CD14-positive monocyte (primary cell): ENCODE data around the gene PDCD1. TPM values are rescaled to one million over a fixed set of nuclear protein-coding genes. Genes with fewer than 3 reads are reported as not detected.
A peak's percentile ranks its signal among the peaks of the same experiment; 100 is the strongest.
"Not testable (repeated sequence)": the region's sequence is repeated elsewhere in the genome, so short reads cannot be mapped to it uniquely, and the experiment has no call there.

ENCODE experiments used
- DNase-seq, 3 donors: peaks; one replicate each; pipeline ENCODE4 v3.0.0-alpha.2; 2011 to 2022
- H2AFZ ChIP-seq: 2 replicates; pipeline ENCODE4 v1.6.0; 2012; ENCODE audit warnings: mild to moderate bottlenecking, low read depth, low read length, inconsistent platforms; ENCODE audit not compliant: insufficient read depth, poor library complexity, severe bottlenecking
- H3K27ac ChIP-seq, 2 donors: 1 replicate in 1 of 2; 2 replicates in 1 of 2; pipeline ENCODE4 v1.5.1; 2012 to 2013; ENCODE audit warnings: low read length in 2 of 2, control low read depth in 1 of 2, inconsistent platforms in 1 of 2, low read depth in 1 of 2, mild to moderate bottlenecking in 1 of 2
- H3K27me3 ChIP-seq, 2 donors: one replicate each; pipeline versions ENCODE4 v1.6.0 to v1.6.1; 2011 to 2013; ENCODE audit warnings: low read length in 2 of 2; ENCODE audit not compliant: control insufficient read depth in 2 of 2, insufficient read depth in 2 of 2
- H3K36me3 ChIP-seq, 2 donors: replicated peaks in 1 of 2; 1 replicate in 1 of 2; 2 replicates in 1 of 2; pipeline versions ENCODE4 v1.5.1 to v1.6.1; 2012 to 2013; ENCODE audit warnings: low read length in 2 of 2, control low read depth in 1 of 2, inconsistent platforms in 1 of 2, mild to moderate bottlenecking in 1 of 2; ENCODE audit not compliant: insufficient read depth in 2 of 2, control insufficient read depth in 1 of 2
- H3K4me1 ChIP-seq, 2 donors: 1 replicate in 1 of 2; 2 replicates in 1 of 2; pipeline versions ENCODE4 v1.5.1 to v1.6.1; 2012 to 2013; ENCODE audit warnings: low read length in 2 of 2, control low read depth in 1 of 2, inconsistent platforms in 1 of 2, mild to moderate bottlenecking in 1 of 2, moderate library complexity in 1 of 2; ENCODE audit not compliant: insufficient read depth in 2 of 2, control insufficient read depth in 1 of 2
- H3K4me2 ChIP-seq: replicated peaks from 2 replicates; pipeline ENCODE3; 2012; ENCODE audit warnings: low read length, moderate library complexity, mild to moderate bottlenecking; ENCODE audit not compliant: poor library complexity, severe bottlenecking; ENCODE audit errors: extremely low read depth
- H3K4me3 ChIP-seq, 3 experiments: fragments of 200-600 bp in 1 of 3; sonication (generic) in 1 of 3; replicated peaks in 1 of 3; 1 replicate in 2 of 3; 2 replicates in 1 of 3; pipeline ENCODE4 v1.5.1; 2011 to 2013; ENCODE audit warnings: low read length in 3 of 3, mild to moderate bottlenecking in 3 of 3, control low read depth in 2 of 3, low read depth in 2 of 3, inconsistent platforms in 1 of 3, moderate library complexity in 1 of 3
- H3K79me2 ChIP-seq: 2 replicates; pipeline ENCODE4 v1.6.0; 2012; ENCODE audit warnings: mild to moderate bottlenecking, control low read depth, inconsistent platforms, low read length, moderate library complexity; ENCODE audit not compliant: insufficient read depth
- H3K9ac ChIP-seq: 2 replicates; pipeline ENCODE4 v1.6.0; 2017; ENCODE audit warnings: low read length, mild to moderate bottlenecking; ENCODE audit not compliant: insufficient read depth, poor library complexity, severe bottlenecking
- H3K9me3 ChIP-seq, 2 donors: replicated peaks in 1 of 2; 1 replicate in 1 of 2; 2 replicates in 1 of 2; pipeline versions ENCODE4 v1.5.1 to v1.6.1; 2012 to 2013; ENCODE audit warnings: low read length in 2 of 2, control low read depth in 1 of 2; ENCODE audit not compliant: control insufficient read depth in 1 of 2, insufficient read depth in 1 of 2
- H4K20me1 ChIP-seq: 2 replicates; pipeline ENCODE4 v1.6.0; 2012; ENCODE audit warnings: mild to moderate bottlenecking, low read length, control low read depth, moderate library complexity; ENCODE audit not compliant: insufficient read depth
- H3K27ac Mint-ChIP-seq, 7 donors: one replicate each; pipeline ENCODE4 v1.8.0; 2020; ENCODE audit warnings: mild to moderate bottlenecking in 7 of 7, mixed read lengths in 7 of 7, moderate library complexity in 6 of 7, inconsistent platforms in 2 of 7
- H3K27me3 Mint-ChIP-seq, 3 donors: one replicate each; pipeline ENCODE4 v1.8.0; 2021 to 2022; ENCODE audit warnings: low read depth in 3 of 3, mild to moderate bottlenecking in 3 of 3, mixed read lengths in 3 of 3, moderate library complexity in 3 of 3, inconsistent platforms in 1 of 3
- H3K36me3 Mint-ChIP-seq, 2 donors: one replicate each; pipeline ENCODE4 v1.8.0; 2020; ENCODE audit warnings: mixed read lengths in 2 of 2, inconsistent platforms in 1 of 2, mild to moderate bottlenecking in 1 of 2
- H3K4me1 Mint-ChIP-seq: one replicate; pipeline ENCODE4 v1.8.0; 2020; ENCODE audit warnings: mild to moderate bottlenecking, mixed read lengths
- H3K4me3 Mint-ChIP-seq, 2 donors: one replicate each; pipeline ENCODE4 v1.8.0; 2020; ENCODE audit warnings: mild to moderate bottlenecking in 2 of 2, mixed read lengths in 2 of 2, moderate library complexity in 1 of 2
- H3K9me3 Mint-ChIP-seq, 7 donors: one replicate each; pipeline ENCODE4 v1.8.0; 2020 to 2022; ENCODE audit warnings: mixed read lengths in 7 of 7, mild to moderate bottlenecking in 6 of 7, moderate library complexity in 6 of 7, inconsistent platforms in 2 of 7
- CTCF ChIP-seq: fragments of 200-600 bp; IDR thresholded peaks from one replicate; pipeline ENCODE4 v1.8.0; 2022; ENCODE audit warnings: antibody characterized with exemption, mild to moderate bottlenecking
- WGBS: methylation state at CpG from one replicate; pipeline ENCODE4 v1.1.5; 2013; ENCODE audit warnings: missing lambda C conversion rate; ENCODE audit not compliant: insufficient coverage; 5-methylcytosine and 5-hydroxymethylcytosine counted together
- intact Hi-C, 2 donors: fragments of 100-400 bp; cut with micrococcal nuclease; formaldehyde crosslinking; loops; one replicate each; pipeline versions ENCODE4 v1.15.0 to v1.15.1; 2023
- polyA plus RNA-seq, 3 donors: library from polyadenylated mRNA; depleted of rRNA in 1 of 3; unstranded in 2 of 3; stranded (reverse) in 1 of 3; fragments of 300-500 nt in 2 of 3; fragments of >200 nt in 1 of 3; fragmentation: Illumina TruSeq in 2 of 3; gene quantifications; 1 replicate in 2 of 3; 2 replicates in 1 of 3; pipeline ENCODE4 v1.2.3, GENCODE V29; 2012 to 2021

Gene PDCD1
- polyA plus RNA-seq, 3 donors: 0.08 TPM; not detected in 2

GRCh38 chr2:241833101-241833663, 25.5 kb downstream of the PDCD1 start:
- Histone ChIP-seq H3K79me2 (no peaks in the 10 kb centered on the region), H3K27me3 (no peaks in the 10 kb centered on the region), H3K9ac (no peak overlapping the region), H4K20me1 (no peaks in the 10 kb centered on the region), H3K27ac (no peak overlapping the region), H3K4me3 (no peak overlapping the region), H2AFZ (no peak overlapping the region), H3K36me3 (no peaks in the 10 kb centered on the region), H3K4me1 (no peaks in the 10 kb centered on the region), H3K4me2 (no peak overlapping the region), H3K9me3 (no peaks in the 10 kb centered on the region)
- no peaks in the 10 kb centered on the region for H3K4me1 Mint-ChIP-seq
- no peak for DNase-seq
- no peaks in the 10 kb centered on the region for H3K36me3 Mint-ChIP-seq
- no peak overlapping the region for H3K4me3 Mint-ChIP-seq
- WGBS: 20% methylated on average over 1 of the region's 13 CpGs
- peaks cover 3 to 14% (median 8%) of the 10 kb centered on the region in 7 donors for H3K9me3 Mint-ChIP-seq
- peaks cover 6 to 25% (median 11%) of the 10 kb centered on the region in 3 donors for H3K27me3 Mint-ChIP-seq
- H3K27ac Mint-ChIP-seq: no peak overlapping the region
- no peak for TF ChIP-seq CTCF
- intact Hi-C loops: no loop called here

- Mint-ChIP-seq H3K27ac (no peak overlapping the region), H3K36me3 (no peaks in the 10 kb centered on the region), H3K27me3 (peaks cover 3 to 15% (median 9%) of the 10 kb centered on the region in 3 donors), H3K4me3 (no peak overlapping the region), H3K9me3 (peaks cover 15 to 40% (median 35%) of the 10 kb centered on the region in 7 donors), H3K4me1 (no peaks in the 10 kb centered on the region)
- H3K36me3 ChIP-seq: no peaks in the 10 kb centered on the region
- no peak overlapping the region for H3K27ac ChIP-seq
- intact Hi-C loops: no loop called here
- no peak overlapping the region for H3K9ac ChIP-seq
- DNase-seq: no peak
- H3K4me3 ChIP-seq: no peak overlapping the region
- no peak overlapping the region for H3K4me2 ChIP-seq
- TF ChIP-seq CTCF: no peak
- H3K27me3 ChIP-seq: no peaks in the 10 kb centered on the region
- WGBS: no CpG with 5 or more reads among the region's 2 CpGs
- peaks cover 12 to 20% of the 10 kb centered on the region in 2 donors for H3K9me3 ChIP-seq
- H2AFZ ChIP-seq: no peak overlapping the region
- H4K20me1 ChIP-seq: no peaks in the 10 kb centered on the region
- no peaks in the 10 kb centered on the region for H3K79me2 ChIP-seq
- no peaks in the 10 kb centered on the region for H3K4me1 ChIP-seq
Measured at GRCh38 chr2:241827394-241827793, 31.3 kb downstream of the PDCD1 start.

- H3K9me3 Mint-ChIP-seq: peaks cover 15 to 37% (median 35%) of the 10 kb centered on the region in 7 donors
Measured at GRCh38 chr2:241823531-241824437, 34.9 kb downstream of the PDCD1 start.

More at GRCh38 chr2:241823531-241824437, 34.9 kb downstream of the PDCD1 start:
- H3K79me2 ChIP-seq, H3K27me3 Mint-ChIP-seq, H2AFZ ChIP-seq, DNase-seq, H3K4me3 ChIP-seq, H4K20me1 ChIP-seq, H3K4me1 ChIP-seq, intact Hi-C loops, H3K27me3 ChIP-seq, H3K9ac ChIP-seq, H3K4me3 Mint-ChIP-seq, H3K27ac ChIP-seq, H3K36me3 ChIP-seq, H3K4me2 ChIP-seq, H3K36me3 Mint-ChIP-seq, H3K4me1 Mint-ChIP-seq: not testable (repeated sequence)
- H3K9me3 ChIP-seq: peaks cover 12 to 20% of the 10 kb centered on the region in 2 donors
- H3K27ac Mint-ChIP-seq: peak overlapping the region in 1 of 7 donors; percentile 5
- WGBS: 96% methylated on average over 38 of the region's 45 CpGs
